IPS DF 4.7 (cell line): ENCODE measurements around the gene UCP3.

Source experiments
- DNase-seq: peaks from one replicate; pipeline ENCODE4 v3.0.0-alpha.2; 2013; ENCODE audit warnings: low spot score; ENCODE audit errors: extremely low read depth

The UCP3 gene, protein sequence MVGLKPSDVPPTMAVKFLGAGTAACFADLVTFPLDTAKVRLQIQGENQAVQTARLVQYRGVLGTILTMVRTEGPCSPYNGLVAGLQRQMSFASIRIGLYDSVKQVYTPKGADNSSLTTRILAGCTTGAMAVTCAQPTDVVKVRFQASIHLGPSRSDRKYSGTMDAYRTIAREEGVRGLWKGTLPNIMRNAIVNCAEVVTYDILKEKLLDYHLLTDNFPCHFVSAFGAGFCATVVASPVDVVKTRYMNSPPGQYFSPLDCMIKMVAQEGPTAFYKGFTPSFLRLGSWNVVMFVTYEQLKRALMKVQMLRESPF

DNA sequence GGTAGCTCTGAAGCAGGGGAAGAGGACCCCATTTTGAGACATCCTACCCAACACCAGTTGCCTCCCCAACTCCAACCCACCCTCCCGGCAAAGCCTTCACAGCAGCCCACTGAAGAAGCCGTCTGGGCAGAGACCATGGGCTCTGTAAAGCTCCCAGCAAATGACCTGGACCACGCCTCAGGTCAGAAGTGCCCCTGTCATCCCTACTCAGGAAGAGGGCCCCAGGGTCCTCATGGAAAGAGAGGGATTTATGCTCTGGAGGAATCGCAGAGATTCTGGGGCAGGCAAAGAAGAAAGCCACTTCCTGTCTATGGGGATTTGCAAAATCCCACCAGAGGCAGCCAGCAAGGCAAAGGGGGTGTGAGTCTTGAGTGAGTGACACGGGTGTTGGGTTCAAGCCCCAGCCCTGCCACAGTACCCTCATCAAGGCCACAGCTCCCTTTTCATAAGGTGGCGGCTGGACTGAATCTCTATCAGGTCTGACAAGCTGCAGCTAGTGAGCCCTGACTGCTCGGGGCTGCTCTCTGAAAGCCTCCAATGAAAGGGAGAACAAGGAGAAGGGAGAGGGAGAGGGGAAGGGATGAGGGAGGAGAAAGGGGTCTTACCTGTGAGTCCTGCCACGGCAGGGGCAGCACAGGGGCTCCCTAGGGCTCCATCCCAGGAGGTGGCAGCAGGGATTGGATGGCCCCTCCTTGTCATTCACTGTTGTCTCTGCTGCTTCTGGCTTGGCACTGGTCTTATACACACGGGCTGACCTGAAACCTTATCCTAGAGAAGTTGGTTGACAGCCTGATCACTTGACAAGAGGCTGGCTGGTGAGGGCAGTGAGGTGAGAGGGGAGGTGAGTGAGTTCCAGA is at the start of gene UCP3:
UCP3 (minus strand) TSS at position 713 of the 857 bp plus-strand sequence. CDS start 2,043 bp downstream, outside the sequence.
- no peak for DNase-seq

DNA sequence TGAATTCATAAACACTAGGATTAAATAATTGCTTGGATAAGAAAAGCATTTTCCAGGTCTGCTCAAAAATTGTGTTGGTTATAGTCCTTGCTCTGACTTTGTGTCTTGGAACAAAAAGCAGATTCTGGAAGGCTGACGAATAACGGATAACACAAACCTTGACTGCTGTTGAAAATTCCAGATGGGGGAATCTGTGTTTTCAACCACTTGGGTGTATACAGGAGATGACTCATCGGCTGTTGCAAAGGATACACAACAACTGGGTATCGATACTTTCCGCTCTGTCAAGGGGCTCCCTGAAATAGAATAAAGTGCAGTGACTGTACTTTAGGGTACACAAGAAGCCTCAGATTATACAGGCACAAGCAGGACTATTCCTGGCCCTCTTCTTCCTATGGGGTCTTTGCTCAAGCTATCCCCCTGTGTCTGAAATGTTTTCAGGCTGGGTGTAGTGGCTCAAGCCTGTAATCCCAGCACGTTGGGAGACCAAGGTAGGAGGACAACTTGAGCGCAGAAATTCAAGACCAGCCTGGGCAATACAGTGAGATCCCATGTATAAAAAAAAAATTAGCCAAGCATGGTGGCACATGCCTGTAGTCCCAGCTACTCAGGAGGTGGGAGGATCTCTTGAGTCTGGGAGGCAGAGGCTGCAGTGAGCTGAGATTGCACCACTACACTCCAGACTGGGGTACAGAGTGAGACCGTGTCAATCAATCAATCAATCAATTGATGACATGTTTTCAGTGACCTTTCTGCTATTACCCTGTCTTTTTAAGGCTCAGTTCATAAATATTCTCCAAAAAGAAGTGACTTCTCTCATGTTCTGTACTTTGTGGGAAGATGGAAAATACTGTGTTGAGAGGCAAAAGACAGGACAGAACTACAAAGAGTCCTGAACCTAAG is 48.6 kb upstream of the UCP3 start:
- no peak for DNase-seq

DNA sequence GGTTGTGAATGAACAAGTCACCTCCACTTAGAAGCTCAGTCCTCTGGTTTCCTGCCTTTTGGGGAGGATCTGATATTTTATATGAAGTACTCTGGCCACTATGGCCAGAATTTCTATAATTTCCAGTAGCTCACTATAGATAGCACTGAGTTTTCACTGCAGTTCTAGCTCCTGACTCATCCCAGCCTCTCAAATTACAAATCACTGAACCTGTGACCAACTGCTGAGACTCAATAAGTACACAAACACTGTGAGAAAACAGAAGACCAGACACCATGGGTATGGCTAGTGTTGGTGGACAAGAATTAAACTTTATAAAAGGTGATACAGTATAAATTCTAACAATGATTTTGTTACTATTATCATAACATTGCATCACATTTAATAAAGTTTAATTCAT is 47.1 kb upstream of the UCP3 start:
- no peak for DNase-seq

DNA sequence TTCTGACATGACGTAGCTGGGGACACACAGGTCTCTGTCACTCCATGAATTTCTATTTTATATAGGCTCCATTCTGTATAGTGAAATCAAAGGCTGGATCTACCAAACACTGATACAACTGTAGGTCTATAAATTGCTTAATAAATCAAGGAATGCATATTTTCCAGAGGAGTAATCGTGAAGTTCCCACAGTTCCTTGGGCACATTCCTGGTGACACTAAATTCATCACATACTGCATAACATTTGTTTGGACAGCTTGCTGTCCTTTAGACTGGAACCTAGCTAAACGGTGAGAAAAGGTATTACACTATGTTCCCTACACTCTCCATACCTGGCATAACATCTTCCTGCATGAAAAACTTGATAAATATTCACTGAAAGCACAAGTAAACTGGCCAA is 41.6 kb upstream of the UCP3 start:
- DNase-seq = no peak

DNA sequence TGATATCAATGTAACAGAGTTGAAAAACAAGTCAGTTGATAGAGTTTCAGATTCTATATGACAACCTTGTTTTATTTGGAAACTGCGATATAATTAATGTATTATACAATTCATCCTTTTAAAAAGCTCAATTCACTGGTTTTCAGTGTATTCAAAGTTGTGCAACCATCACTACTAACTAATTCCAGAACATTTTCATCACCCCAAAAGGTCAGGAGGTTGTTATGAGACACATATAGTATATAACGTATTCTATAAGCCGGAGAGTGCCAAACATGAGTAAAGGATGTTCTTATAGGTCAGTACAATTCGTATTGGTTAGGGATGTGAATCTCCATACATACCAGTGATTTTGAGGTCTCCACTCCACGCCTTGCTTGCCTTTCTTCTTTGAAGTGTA is 40.1 kb upstream of the UCP3 start:
- no peak for DNase-seq

DNA sequence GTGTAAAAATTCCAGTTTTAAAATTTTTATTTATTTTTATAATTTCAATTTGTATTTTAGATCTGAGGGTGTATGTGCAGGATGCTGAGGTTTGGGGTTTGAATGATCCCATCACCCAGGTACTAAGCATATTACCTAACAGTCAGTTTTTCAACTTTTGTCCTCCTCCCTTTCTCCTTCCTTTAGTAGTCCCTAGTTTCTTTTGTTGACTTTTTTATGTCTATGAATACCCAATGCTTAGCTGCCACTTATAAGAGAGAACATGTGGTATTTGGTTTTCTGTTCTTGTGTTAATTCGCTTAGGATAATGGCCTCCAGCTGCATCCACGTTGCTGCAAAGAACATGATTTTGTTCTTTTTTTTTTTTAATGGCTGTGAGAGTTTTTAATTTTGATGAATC is 35.7 kb upstream of the UCP3 start:
- no peak for DNase-seq

DNA sequence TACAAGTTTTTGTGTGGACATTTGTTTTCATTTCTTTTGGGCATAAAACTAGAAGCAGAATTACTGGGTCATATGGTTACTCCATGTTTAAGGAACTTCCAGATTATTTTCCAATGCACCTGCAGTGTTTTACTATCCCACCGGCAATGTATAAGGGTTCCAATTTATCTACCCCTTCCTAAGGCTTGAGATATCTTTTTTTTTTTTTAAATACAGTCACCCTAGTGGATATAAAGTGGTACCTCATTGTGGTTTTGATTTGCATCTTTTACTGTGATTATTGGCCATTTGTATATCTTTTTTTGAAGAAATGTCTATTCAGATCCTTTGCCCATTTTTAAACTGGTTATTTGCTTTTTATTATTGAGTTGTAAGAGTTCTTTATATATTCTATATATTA is 34.6 kb upstream of the UCP3 start:
- DNase-seq = no peak

DNA sequence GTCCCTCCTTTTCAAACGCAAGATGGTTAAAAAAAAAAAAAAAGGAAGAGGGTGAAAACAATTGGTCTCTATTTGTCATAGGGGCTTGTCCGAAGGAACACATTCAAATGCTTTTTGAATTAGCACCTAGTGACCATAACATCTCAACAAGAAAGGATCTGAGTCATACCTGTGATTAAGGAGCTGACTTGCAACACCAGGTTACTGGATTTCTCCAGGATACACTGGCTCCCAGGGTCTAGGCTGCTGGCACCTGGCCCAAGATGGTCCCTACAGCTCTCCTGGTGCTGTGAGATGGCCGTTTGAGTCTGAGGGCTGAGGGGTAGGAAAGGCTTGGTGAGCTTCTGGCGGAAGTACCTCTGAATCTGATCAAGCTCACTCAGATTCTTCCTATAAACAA is 28.4 kb upstream of the UCP3 start:
- no peak for DNase-seq

DNA sequence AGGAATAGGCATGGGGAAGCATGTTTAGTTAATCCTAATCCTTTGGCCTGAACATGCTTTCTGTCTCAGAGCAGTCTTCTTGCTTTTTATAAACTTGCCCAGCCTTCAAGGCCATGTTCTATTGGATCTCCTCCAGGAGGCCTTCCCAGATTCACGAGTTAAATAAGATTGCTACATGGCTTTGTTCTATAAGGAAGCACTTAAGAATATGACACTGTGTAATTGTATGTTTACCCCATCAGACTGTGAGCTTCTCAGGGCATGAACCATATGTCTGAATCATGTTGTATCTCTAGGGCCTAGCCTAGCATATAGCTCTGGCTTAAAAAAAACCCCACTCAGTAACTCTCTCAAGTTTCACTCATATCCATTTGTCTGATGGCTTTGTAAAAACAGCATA is 26.4 kb upstream of the UCP3 start:
- DNase-seq = no peak

DNA sequence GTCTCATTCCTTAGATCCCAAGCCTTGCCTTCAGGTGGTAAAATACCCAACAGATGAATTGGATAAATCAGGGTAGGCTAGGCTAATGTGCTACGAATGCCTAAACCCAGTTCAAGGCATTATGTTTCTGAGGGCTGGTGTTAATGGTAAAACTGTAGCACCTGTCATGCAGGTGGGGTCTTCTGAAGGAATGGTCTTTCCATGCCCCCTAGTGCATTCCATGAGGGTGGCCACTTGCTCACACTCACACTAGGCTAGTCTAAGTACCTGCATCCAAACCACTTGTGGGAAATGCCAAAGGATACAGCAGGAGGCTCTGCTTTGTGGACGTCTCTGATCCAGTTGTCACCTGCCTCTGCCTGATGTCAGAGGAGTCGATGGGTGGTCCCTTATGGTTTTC is 24.2 kb upstream of the UCP3 start:
- DNase-seq = no peak

DNA sequence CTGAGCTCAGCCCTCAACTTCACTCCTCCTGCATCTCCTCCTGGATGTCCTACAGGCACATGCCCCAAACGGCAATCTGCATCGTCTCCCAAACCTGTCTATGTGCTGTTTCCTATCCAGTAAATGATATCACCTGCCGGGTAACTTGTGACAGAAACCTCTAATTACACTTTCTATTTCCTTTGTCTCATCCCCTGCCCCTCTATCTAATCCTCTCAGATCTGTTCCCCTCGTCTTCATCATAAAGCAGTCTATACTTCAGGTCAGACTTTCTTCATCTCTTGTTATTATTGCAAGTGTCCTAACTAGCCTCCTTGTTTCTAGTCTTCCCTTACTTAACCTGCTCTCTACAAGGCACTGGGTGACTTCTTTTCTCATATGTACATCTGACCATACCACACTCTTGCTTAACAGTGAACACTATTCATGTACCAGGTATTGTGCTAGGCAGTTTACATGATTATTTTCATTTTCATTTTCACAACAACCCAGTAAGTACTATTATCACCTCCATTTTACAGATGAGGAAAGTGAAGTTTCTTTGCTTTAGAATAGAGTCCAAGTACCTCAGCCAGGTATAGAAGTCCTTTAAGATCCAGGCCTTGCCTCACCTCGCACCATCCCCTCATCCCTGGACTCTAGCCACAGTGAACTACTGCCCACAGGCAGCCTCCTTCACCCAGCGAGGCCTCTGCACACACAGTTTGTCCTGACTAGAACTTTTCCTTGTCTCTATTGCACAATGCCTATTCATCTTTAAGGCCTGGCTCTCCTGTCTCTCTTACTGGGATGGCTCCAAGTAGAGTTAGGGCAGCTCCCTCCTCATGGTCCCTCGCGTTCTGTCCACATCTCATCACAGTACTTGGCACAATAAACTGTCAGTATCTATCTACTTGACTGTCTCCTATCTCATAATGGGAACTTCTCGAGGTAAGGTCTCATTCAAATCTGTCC is 22.1 kb upstream of the UCP3 start:
- DNase-seq = no peak

DNA sequence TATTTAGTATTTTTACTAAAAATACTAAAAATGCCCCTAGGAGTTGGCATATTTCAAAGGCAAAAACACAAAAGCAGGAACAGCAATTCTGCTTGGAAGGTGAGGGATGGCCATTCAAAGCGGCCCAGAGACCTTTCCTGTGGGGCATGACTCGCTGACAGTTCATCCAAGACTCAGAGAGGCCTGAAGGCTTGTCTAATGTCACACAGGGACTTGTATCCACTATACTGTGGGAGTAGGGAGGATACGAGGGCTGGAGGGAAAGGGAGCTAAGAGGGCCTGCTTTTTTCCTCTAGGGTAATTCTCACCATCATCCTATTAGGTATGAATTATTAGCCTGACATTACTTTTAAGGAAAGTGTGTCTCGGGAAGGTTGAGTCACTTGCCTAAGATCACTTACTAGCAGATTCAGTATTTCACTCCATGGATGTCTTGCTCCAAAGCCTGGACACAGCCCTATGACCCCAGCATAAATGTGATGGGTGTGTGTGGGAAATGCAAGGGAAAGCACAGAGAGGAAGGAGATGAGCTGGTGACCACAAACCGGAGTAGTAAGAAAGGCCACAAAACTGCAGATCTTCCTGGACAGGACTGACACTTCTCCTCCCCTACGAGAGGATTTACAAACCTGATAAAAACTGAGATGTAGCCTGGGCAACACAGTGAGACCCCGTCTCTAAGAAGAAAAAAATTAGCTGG is 16.7 kb upstream of the UCP3 start:
- no peak for DNase-seq

DNA sequence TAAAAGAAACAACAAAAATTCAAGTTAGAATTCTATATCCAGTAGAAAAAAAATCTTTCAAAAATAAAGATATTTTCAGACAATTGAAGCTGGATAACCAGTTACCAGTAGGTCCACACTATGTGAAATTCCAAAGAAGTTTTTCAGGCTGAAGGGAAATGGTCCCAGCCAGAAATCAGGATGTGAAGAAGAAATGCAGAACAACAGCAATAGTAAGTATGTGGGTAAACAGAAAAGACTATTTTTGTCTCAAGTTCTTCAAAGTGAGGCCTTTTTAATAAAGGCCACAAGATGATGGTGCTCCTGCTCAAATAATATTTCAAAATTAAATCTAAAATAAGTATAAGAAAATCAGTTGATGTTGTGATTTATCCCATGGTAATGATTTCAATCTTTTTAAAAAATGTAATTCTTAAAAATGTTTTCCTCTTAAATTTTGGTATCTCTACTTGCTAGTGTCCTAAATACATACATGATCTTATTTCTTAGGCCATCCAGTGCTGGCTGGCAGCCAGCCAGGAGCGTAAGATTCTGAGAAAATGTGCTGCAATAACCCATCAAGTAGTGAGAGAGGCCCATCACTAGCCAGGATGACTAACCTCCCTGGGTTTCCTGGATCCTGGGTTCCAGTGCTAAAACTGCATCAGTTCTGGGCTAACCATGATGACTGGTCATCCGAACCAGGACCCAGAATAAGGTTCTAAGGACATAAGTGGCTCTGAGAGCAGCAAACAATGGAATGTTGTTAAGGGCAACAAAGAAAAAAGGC is 15.6 kb upstream of the UCP3 start:
- no peak for DNase-seq

DNA sequence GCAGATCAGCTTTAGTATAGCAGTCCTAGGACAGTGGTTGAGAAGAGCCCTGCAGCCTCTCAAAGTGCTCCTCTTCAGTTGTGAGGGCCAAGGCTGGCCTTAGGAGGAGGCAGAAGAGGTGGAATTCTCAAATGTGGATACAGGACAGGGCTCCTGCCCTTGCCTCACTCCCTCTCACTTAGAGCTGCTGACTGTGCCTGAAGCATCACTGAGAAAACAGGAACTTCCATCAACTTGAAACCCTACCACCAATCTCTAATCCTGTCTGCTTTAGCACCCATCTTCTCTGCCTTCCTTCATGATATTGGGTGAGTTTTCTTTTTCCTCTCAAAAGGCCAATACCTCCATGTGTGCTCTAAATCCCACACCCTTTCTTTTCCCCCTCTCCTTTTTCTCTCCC is 14.4 kb upstream of the UCP3 start:
- DNase-seq = no peak

DNA sequence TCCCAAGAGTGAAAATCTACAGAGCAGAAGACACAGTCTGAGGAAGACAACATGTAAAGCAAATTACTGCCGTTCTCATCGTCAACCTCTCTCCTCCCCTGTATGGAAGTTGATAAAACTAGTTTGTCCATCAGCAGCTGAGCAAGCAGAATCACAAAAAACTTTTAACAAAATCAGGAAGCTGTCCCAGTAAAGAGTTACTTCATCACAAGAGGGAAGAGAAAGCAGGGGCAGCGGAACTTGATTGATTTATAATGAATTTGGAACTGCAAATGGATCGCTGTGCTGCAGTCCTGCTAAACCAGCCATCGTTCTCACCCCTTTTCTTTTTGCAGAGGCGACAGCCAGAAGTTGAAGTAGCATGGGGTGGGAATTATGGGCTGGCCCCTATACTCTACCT is 13.7 kb upstream of the UCP3 start:
- DNase-seq = no peak

DNA sequence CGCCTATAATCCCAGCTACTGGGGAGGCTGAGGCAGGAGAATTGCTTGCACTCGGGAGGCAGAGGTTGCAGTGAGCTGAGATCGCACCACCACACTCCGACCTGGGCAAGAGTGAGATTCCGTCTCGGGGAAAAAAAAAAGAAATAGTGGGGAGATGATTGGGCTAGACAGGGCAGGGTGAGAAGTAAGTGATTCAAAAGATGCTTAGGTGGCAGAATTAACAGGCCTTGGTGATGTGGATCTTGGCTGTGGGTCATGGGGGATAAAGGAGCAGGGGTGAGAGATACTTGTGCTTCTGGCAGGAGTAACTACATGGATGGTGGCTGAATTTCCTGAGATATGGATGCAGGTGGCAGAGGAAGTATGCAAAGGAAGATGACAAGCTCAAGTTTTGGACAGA is 13.1 kb upstream of the UCP3 start:
- DNase-seq = no peak

DNA sequence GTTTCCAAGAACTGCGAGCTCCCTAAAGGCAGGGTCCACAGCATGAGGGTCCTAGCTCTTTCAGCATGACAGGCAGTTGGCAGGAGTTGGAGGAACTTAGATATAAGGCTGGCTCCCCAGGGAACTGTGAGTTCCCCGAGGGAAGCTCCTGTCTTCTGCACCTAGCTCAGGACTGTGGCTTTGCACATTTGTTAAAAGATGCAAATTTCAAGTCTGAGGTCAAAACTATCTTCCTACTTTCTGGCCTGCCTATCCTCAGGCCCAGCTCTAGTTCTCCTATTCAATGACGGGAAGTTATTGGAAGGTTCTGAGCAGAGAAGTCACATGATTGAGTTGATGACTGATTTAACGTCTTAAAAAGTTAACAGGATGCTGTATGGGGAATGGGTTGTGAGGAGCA is 11.7 kb upstream of the UCP3 start:
- DNase-seq = no peak

DNA sequence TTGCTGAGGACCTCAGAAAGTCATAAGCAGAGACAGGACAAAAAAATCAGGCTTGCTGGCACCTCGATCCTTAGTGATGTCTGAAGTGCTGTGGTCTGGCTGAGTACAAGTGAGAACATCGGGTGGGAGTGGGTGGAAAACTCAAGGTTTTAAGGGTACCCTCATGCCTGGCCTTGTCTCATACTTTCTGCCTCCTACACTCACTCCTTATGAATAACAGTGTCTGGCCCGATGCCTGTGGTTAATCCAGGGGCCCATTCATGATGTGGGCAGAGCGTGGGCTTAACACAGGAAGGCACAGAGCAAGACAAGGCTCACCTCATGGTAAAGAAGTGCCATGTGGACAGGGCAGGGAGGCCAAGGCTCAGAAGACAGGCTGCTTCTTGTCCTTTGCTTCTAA is 11.0 kb upstream of the UCP3 start:
- no peak for DNase-seq

DNA sequence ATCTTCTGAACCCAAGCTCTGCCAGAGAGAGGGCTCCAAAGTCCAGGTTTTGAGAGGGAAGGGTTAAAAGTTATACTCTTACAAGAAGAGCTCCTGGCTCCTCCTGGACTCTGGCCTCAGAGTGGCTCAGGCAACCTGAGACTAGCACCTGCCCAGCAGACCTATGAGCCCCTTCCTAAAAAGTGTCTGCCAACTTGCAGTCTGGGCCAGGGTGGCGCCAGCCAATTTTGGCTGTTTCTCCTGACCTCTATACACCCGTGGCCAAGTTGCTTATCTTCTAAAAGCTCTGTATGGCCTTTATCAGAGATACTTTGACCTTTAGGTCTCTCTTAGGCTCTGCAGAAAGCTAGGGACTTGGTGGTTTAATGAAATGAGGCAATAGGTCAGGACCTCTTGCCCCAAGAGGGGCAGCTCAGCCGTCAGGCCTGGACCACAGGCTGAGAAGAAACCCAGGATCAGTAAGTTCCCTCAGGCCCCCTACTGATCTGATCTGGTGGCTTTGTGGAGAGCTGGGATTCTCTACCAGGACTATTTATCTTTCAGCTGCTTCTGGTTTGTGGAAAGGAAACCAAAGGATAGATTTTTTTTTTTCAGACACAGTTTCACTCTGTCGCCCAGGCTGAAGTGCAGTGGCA is 10.3 kb upstream of the UCP3 start:
- no peak for DNase-seq
